ENCODE data around the gene CTPS1.

Gene CTPS1

GRCh38 chr1:41017141-41018017 lies 37.9 kb downstream of the CTPS1 start:
- TF ChIP-seq, protein P1, sequence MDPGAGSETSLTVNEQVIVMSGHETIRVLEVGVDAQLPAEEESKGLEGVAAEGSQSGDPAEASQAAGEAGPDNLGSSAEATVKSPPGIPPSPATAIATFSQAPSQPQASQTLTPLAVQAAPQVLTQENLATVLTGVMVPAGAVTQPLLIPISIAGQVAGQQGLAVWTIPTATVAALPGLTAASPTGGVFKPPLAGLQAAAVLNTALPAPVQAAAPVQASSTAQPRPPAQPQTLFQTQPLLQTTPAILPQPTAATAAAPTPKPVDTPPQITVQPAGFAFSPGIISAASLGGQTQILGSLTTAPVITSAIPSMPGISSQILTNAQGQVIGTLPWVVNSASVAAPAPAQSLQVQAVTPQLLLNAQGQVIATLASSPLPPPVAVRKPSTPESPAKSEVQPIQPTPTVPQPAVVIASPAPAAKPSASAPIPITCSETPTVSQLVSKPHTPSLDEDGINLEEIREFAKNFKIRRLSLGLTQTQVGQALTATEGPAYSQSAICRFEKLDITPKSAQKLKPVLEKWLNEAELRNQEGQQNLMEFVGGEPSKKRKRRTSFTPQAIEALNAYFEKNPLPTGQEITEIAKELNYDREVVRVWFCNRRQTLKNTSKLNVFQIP (CRISPR knock-in tag; IDR thresholded peaks at IDR 0.05; ENCODE audit: borderline replicate concordance, low read depth), result no peak
- no peak for TF ChIP-seq ISL1 (CRISPR knock-in tag; IDR thresholded peaks at IDR 0.05)
- no peak for TF ChIP-seq BACH2 (CRISPR knock-in tag; IDR thresholded peaks at IDR 0.05; ENCODE audit: borderline replicate concordance)
- TF ChIP-seq ZNF565 (CRISPR knock-in tag; conservative IDR thresholded peaks at IDR 0.05; ENCODE audit: low read depth), result no peak
- no peak for TF ChIP-seq TCF4 (CRISPR knock-in tag; IDR thresholded peaks at IDR 0.05; ENCODE audit: borderline replicate concordance)
- TF ChIP-seq, protein P2, sequence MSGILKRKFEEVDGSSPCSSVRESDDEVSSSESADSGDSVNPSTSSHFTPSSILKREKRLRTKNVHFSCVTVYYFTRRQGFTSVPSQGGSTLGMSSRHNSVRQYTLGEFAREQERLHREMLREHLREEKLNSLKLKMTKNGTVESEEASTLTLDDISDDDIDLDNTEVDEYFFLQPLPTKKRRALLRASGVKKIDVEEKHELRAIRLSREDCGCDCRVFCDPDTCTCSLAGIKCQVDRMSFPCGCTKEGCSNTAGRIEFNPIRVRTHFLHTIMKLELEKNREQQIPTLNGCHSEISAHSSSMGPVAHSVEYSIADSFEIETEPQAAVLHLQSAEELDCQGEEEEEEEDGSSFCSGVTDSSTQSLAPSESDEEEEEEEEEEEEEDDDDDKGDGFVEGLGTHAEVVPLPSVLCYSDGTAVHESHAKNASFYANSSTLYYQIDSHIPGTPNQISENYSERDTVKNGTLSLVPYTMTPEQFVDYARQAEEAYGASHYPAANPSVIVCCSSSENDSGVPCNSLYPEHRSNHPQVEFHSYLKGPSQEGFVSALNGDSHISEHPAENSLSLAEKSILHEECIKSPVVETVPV (CRISPR knock-in tag; IDR thresholded peaks at IDR 0.05), result no peak
- no peak for TF ChIP-seq SNAI2 (CRISPR knock-in tag; IDR thresholded peaks at IDR 0.05)
- no peak for TF ChIP-seq ZNF8 (CRISPR knock-in tag; IDR thresholded peaks at IDR 0.05)
- TF ChIP-seq ARNTL (CRISPR knock-in tag; IDR thresholded peaks at IDR 0.05; ENCODE audit: borderline replicate concordance, low read depth), result no peak
- no peak for TF ChIP-seq ESRRG (CRISPR knock-in tag; IDR thresholded peaks at IDR 0.05)
- TF ChIP-seq, protein P3, sequence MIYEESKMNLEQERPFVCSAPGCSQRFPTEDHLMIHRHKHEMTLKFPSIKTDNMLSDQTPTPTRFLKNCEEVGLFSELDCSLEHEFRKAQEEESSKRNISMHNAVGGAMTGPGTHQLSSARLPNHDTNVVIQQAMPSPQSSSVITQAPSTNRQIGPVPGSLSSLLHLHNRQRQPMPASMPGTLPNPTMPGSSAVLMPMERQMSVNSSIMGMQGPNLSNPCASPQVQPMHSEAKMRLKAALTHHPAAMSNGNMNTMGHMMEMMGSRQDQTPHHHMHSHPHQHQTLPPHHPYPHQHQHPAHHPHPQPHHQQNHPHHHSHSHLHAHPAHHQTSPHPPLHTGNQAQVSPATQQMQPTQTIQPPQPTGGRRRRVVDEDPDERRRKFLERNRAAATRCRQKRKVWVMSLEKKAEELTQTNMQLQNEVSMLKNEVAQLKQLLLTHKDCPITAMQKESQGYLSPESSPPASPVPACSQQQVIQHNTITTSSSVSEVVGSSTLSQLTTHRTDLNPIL (CRISPR knock-in tag; IDR thresholded peaks at IDR 0.05; ENCODE audit: low read depth), result no peak
- TF ChIP-seq, protein P4, sequence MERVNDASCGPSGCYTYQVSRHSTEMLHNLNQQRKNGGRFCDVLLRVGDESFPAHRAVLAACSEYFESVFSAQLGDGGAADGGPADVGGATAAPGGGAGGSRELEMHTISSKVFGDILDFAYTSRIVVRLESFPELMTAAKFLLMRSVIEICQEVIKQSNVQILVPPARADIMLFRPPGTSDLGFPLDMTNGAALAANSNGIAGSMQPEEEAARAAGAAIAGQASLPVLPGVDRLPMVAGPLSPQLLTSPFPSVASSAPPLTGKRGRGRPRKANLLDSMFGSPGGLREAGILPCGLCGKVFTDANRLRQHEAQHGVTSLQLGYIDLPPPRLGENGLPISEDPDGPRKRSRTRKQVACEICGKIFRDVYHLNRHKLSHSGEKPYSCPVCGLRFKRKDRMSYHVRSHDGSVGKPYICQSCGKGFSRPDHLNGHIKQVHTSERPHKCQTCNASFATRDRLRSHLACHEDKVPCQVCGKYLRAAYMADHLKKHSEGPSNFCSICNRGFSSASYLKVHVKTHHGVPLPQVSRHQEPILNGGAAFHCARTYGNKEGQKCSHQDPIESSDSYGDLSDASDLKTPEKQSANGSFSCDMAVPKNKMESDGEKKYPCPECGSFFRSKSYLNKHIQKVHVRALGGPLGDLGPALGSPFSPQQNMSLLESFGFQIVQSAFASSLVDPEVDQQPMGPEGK (CRISPR knock-in tag; IDR thresholded peaks at IDR 0.05; ENCODE audit: borderline replicate concordance), result no peak
- no peak for TF ChIP-seq TSHZ2 (CRISPR knock-in tag; IDR thresholded peaks at IDR 0.05)
- TF ChIP-seq PPARA (CRISPR knock-in tag; IDR thresholded peaks at IDR 0.05; ENCODE audit: borderline replicate concordance), result no peak
- TF ChIP-seq CSDC2 (CRISPR knock-in tag; IDR thresholded peaks at IDR 0.05), result no peak
- no peak for TF ChIP-seq RARB (CRISPR knock-in tag; IDR thresholded peaks at IDR 0.05)
- TF ChIP-seq ZFP30 (CRISPR knock-in tag; IDR thresholded peaks at IDR 0.05), result no peak
- TF ChIP-seq OSR1 (CRISPR knock-in tag; IDR thresholded peaks at IDR 0.05), result no peak
- no peak for TF ChIP-seq GLIS3 (CRISPR knock-in tag; IDR thresholded peaks at IDR 0.05)
- no peak for TF ChIP-seq ZNF70 (CRISPR knock-in tag; IDR thresholded peaks at IDR 0.05)
- no peak for ATAC-seq

DNA sequence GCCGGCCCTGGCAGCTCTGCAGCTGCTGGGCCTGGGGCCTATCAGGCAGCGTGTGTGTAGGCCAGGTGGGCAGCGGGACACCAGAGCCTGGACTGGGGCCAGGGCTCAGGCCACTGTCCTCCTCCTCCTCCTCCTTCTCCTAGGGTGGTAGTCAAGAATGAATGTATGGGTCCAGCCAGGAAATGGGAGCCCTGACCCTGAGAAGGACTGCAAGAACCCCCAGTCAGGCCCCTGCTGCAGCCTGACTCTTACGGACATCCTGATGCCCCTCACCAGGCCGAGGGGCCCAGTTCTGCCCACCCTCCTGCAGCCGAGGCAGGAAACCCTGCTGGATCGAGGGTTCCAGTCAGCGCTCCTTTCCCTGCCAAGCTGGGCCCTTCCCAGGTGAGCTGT lies 38.5 kb downstream of the CTPS1 start:
- ATAC-seq, result no peak; the same call in 2 of the 3 replicates
- TF ChIP-seq, protein P4 (CRISPR knock-in tag; IDR thresholded peaks at IDR 0.05; ENCODE audit: borderline replicate concordance), result no peak
- TF ChIP-seq, protein P1 (CRISPR knock-in tag; IDR thresholded peaks at IDR 0.05; ENCODE audit: borderline replicate concordance, low read depth), result no peak
- no peak for TF ChIP-seq TSHZ2 (CRISPR knock-in tag; IDR thresholded peaks at IDR 0.05)
- no peak for TF ChIP-seq PPARA (CRISPR knock-in tag; IDR thresholded peaks at IDR 0.05; ENCODE audit: borderline replicate concordance)
- no peak for TF ChIP-seq ZNF70 (CRISPR knock-in tag; IDR thresholded peaks at IDR 0.05)
- no peak for TF ChIP-seq CSDC2 (CRISPR knock-in tag; IDR thresholded peaks at IDR 0.05)
- no peak for TF ChIP-seq SNAI2 (CRISPR knock-in tag; IDR thresholded peaks at IDR 0.05)
- TF ChIP-seq, protein P3 (CRISPR knock-in tag; IDR thresholded peaks at IDR 0.05; ENCODE audit: low read depth), result no peak

All from SK-N-SH treated with all-trans-retinoic acid at 6 μM for 48 hours (cell line).